Neural crest cell (in vitro differentiated cells): ENCODE data around the gene DPEP3. TPM values are rescaled to one million over a fixed set of nuclear protein-coding genes. Genes with fewer than 3 reads are reported as not detected.

Experiments
- DNase-seq: peaks from one replicate; pipeline ENCODE4 v3.0.0; 2021; ENCODE audit warnings: low read depth, mixed read lengths, low spot score
- H3K27ac Mint-ChIP-seq: one replicate; pipeline ENCODE4 v1.8.0; 2021; ENCODE audit warnings: mild to moderate bottlenecking, mixed read lengths; ENCODE audit not compliant: unreplicated experiment
- H3K27me3 Mint-ChIP-seq: 2 replicates; pipeline ENCODE4 v1.8.0; 2021; ENCODE audit warnings: low read depth, mild to moderate bottlenecking, mixed read lengths
- H3K36me3 Mint-ChIP-seq: 2 replicates; pipeline ENCODE4 v1.8.0; 2021; ENCODE audit warnings: low read depth, mild to moderate bottlenecking, mixed read lengths
- H3K4me1 Mint-ChIP-seq: 2 replicates; pipeline ENCODE4 v1.8.0; 2021; ENCODE audit warnings: mixed read lengths
- H3K4me3 Mint-ChIP-seq: one replicate; pipeline ENCODE4 v1.8.0; 2021; ENCODE audit warnings: mild to moderate bottlenecking, mixed read lengths
- H3K9me3 Mint-ChIP-seq: 2 replicates; pipeline ENCODE4 v1.8.0; 2021; ENCODE audit warnings: mixed read lengths
- CTCF ChIP-seq: fragments of 200-600 bp; sonication (generic); conservative IDR thresholded peaks from 2 replicates; pipeline ENCODE4 v1.5.0; 2021; ENCODE audit warnings: antibody characterized with exemption, mild to moderate bottlenecking
- long read RNA-seq: library from polyadenylated mRNA; unstranded; transcript quantifications from one replicate; pipeline ENCODE4 v2.0.0, GENCODE V29; 2020
- total RNA-seq: library from RNA; stranded (reverse); gene quantifications from 2 replicates; pipeline ENCODE4 v1.2.1, GENCODE V29; 2021

The DPEP3 gene
- not detected in 2 replicates for total RNA-seq
- long read RNA-seq: 0 reads

GRCh38 chr16:67979955-67980678 lies at the start of gene DPEP3:
Gene DPEP3 (minus strand): TSS chr16:67980499. CDS start chr16:67980380, 119 bp downstream.
- H3K36me3 Mint-ChIP-seq: no peaks in the 10 kb centered on the region
- H3K27ac Mint-ChIP-seq: no peak within 1 kb of the TSS
- peaks cover 4% of the 10 kb centered on the region for H3K4me1 Mint-ChIP-seq
- peaks cover 9% of the 10 kb centered on the region for H3K27me3 Mint-ChIP-seq
- H3K4me3 Mint-ChIP-seq: no peak within 1 kb of the TSS
- no peaks in the 10 kb centered on the region for H3K9me3 Mint-ChIP-seq
- DNase-seq: no peak
- peak; percentile 41 for TF ChIP-seq CTCF

- no peak for DNase-seq
- no peaks in the 10 kb centered on the region for H3K9me3 Mint-ChIP-seq
- peaks cover 4% of the 10 kb centered on the region for H3K4me1 Mint-ChIP-seq
- no peak overlapping the region for H3K27ac Mint-ChIP-seq
- no peak overlapping the region for H3K4me3 Mint-ChIP-seq
- H3K27me3 Mint-ChIP-seq: no peaks in the 10 kb centered on the region
- no peak for TF ChIP-seq CTCF
- no peaks in the 10 kb centered on the region for H3K36me3 Mint-ChIP-seq
These were observed 48.7 kb upstream of the DPEP3 start for GRCh38 chr16:68028996-68029395.

GRCh38 chr16:68022728-68023537 lies 42.6 kb upstream of the DPEP3 start, which contains the start of the genes DDX28 and DUS2:
Gene DDX28 (minus strand): TSS chr16:68023232. CDS start chr16:68023202, 30 bp downstream.
Gene DUS2 (plus strand): TSS chr16:68023284. CDS start chr16:68038024, 14,740 bp downstream.
- peak; percentile 94 for DNase-seq
- H3K4me1 Mint-ChIP-seq: peaks cover 12% of the 10 kb centered on the region
- H3K36me3 Mint-ChIP-seq: peaks cover 2% of the 10 kb centered on the region
- no peak for TF ChIP-seq CTCF
- H3K4me3 Mint-ChIP-seq: peak within 1 kb of the TSS; percentile 97
- H3K27me3 Mint-ChIP-seq: no peaks in the 10 kb centered on the region
- H3K9me3 Mint-ChIP-seq: no peaks in the 10 kb centered on the region
- H3K27ac Mint-ChIP-seq: peak within 1 kb of the TSS; percentile 98

GRCh38 chr16:68022278-68022727 lies 42.0 kb upstream of the DPEP3 start:
- Mint-ChIP-seq H3K36me3 (peaks cover 2% of the 10 kb centered on the region), H3K9me3 (no peaks in the 10 kb centered on the region), H3K27me3 (no peaks in the 10 kb centered on the region), H3K4me1 (peaks cover 12% of the 10 kb centered on the region), H3K27ac (peak overlapping the region; percentile 67), H3K4me3 (peak overlapping the region; percentile 97)
- TF ChIP-seq CTCF: no peak
- no peak for DNase-seq

GRCh38 chr16:68021490-68021889 lies 41.2 kb upstream of the DPEP3 start:
- peaks cover 2% of the 10 kb centered on the region for H3K36me3 Mint-ChIP-seq
- no peaks in the 10 kb centered on the region for H3K27me3 Mint-ChIP-seq
- no peaks in the 10 kb centered on the region for H3K9me3 Mint-ChIP-seq
- H3K27ac Mint-ChIP-seq: no peak overlapping the region
- no peak for DNase-seq
- no peak for TF ChIP-seq CTCF
- peak overlapping the region; percentile 97 for H3K4me3 Mint-ChIP-seq
- peaks cover 12% of the 10 kb centered on the region for H3K4me1 Mint-ChIP-seq
